Smooth muscle cell of the brain vasculature (primary cell): ENCODE measurements around the gene MYBPC2.

ENCODE experiments used
- DNase-seq: peaks from one replicate; pipeline ENCODE4 v3.0.0-alpha.2; 2012; ENCODE audit warnings: low read depth, low spot score

The MYBPC2 gene

GRCh38 chr19:50480281-50481111 lies 47.8 kb downstream of the MYBPC2 start:
- no peak for DNase-seq

- no peak for DNase-seq
These were observed 48.9 kb downstream of the MYBPC2 start for GRCh38 chr19:50481351-50482149.

GRCh38 chr19:50482271-50482855 lies 49.7 kb downstream of the MYBPC2 start:
- DNase-seq: no peak

GRCh38 chr19:50482916-50483315 lies 50.2 kb downstream of the MYBPC2 start:
- no peak for DNase-seq

GRCh38 chr19:50485284-50485955 lies 52.7 kb downstream of the MYBPC2 start:
- no peak for DNase-seq

- no peak for DNase-seq
These were observed 54.3 kb downstream of the MYBPC2 start for GRCh38 chr19:50486823-50487515.

- no peak for DNase-seq
These were observed 55.9 kb downstream of the MYBPC2 start for GRCh38 chr19:50488389-50489194.

- DNase-seq: no peak
These were observed 56.8 kb downstream of the MYBPC2 start for GRCh38 chr19:50489461-50490011.

- no peak for DNase-seq
These were observed 57.7 kb downstream of the MYBPC2 start for GRCh38 chr19:50490411-50490811.

- DNase-seq: no peak
These were observed 58.3 kb downstream of the MYBPC2 start for GRCh38 chr19:50490991-50491472.

GRCh38 chr19:50492303-50493052 lies 59.8 kb downstream of the MYBPC2 start:
- no peak for DNase-seq

- DNase-seq: no peak
These were observed 60.5 kb downstream of the MYBPC2 start for GRCh38 chr19:50493171-50493570.

GRCh38 chr19:50494186-50495019 lies 61.7 kb downstream of the MYBPC2 start:
- no peak for DNase-seq

GRCh38 chr19:50495020-50495531 lies 62.4 kb downstream of the MYBPC2 start:
- no peak for DNase-seq

GRCh38 chr19:50496189-50497021 lies 63.7 kb downstream of the MYBPC2 start:
- DNase-seq: no peak

- no peak for DNase-seq
These were observed 64.3 kb downstream of the MYBPC2 start for GRCh38 chr19:50497022-50497405.
